ENCODE data around the gene PTPRE.

Gene PTPRE

DNA sequence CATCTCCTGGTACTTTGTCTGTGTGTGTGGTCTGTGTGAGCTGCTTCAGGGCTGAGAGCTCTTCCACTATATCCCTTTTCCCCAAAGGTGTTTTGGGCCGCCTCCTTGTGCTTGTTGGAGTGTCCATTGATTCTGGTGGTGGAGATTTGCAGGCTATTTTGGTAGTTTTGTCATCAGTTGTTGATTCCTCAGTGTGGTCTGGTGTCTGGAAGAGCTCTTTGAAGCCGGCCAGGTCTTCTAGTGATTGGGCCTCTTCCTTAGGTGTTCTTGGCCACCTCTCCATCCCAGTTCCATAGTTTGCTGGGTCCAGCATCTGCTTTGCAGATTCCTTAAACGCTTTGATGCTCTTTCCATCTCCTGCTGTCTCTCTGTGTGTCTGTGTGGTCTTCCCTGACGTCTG, 198.5 kb downstream of the PTPRE start:
- no peak for DNase-seq

DNA sequence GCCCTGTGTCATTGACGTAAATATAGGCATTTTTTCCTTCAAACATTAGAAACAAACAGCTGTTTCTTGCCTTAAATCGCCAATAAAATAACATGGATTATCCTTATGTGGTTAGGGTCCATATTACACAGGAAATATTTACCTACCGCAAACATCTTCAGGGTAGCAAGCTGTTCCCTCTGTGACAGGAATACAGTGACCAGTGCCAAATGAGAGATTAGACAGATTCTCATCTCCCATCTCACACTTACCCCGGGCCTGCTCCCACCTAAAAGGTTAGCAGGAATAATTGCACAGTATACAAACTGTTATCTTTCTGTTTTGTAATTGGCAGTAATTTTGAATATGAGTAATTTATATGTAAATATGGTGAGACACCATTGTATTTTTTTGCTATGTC, 202.8 kb downstream of the PTPRE start:
- no peak for DNase-seq

DNA sequence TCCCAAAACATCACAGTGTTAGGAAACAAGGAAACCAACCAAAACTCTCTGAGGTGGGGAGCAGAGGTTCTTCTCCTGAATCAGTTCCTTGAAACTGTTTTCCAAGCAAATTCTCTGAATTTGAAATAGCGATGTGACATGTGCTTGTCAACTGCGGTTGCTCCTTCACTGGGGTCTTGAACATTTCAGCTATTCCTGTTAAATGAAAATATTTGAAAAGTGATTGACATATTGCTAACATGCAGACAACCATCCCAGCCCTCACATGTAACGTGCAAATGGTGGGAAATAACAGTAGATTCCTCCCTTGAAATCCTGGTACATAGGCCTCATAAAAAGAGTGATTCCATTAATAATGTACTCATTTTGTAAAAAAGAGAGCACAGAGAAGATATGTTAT, 203.4 kb downstream of the PTPRE start:
- no peak for DNase-seq

DNA sequence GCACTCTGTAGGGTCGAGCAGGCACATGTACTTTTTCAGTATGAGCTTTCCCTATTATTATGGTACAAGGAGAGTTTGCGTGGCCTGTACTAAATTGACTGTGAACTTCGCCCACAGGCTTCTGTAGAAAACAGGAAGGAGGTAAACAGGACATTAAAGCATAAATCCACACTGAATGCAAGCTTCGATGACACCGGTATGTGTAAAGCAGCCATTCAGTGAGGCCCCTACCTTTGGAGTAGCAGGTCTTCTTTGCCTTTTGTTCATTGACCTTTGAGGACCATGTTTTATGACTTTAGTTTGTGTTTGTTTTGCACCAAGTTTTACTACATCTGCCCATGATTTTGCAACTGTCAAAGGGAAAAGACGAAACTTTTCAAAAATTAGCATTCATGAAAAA, 204.8 kb downstream of the PTPRE start:
- no peak for DNase-seq

DNA sequence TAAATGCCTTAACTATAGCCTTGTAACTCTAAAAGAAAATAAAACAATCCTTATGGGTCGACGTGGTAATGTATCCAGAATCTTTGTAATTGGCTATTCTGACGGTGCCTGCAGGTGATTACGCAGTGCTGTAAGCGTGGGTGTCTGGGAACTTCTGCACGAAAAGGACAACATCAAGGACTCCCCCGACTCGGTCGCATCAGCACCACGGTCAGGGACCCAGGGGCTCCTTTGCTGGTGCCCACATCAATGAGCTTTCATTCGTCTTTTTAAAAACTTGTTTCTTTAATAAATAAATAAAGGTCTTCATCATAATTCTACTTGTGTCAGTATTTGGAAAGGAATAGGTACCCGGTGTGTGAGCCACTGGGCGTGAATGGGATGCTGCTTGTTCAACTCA, 206.1 kb downstream of the PTPRE start:
- DNase-seq, result no peak

DNA sequence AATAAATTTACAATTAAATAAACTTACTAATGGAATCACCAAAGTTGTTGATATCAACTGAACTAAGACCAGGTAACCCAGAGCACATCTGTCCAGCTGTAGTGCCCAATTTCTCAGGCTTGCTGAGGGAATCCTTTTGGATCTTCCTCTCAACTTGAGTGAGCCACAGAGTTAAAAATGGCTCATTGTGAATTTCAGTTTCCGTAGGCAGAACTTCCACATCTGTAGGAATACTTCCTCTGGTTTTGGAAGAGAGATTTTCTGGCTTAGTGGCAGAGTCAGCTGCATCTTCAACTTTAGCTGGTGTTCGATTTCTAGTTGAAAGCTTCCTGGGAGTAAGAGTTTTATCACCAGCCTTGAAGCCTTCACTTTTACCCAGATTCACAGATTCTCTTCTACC, 208.0 kb downstream of the PTPRE start:
- DNase-seq, result no peak

DNA sequence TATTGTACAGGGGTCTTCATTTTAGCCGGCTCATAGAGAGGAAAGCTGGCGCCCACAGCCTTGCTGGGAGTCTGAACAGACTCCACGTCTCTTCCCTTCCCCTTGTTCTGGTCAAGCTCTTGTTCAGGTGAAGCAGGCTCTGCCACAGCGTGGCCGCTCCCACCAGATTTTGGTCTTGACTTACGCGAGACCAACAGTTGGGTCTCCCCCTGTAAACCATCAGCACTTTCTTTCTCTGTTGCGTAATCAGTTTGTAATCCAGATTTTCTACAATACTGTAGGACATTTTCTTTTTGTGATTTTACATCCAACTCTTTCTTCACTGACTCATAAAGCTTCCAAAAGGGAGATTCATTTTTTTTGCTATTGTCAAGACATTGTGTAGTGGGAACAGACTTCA, 208.5 kb downstream of the PTPRE start:
- no peak for DNase-seq

DNA sequence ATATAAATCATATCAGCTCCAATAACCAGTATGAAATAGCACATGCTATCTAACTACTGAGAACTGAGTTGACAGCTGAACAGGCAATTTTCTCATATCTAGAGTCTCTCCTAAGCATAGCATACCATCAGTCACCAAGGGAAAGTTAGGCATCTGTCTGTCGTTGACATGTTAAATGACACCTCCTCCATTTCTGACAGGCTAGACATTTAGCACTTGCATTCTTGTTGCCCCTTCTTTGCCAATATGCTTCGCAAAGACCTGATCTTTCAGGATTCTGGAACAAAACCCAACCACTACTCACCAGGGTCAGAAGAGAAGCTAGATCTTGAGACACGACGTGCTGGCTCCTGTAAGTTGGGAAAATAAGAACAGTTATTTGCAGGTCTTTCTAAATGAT, 209.3 kb downstream of the PTPRE start:
- no peak for DNase-seq

DNA sequence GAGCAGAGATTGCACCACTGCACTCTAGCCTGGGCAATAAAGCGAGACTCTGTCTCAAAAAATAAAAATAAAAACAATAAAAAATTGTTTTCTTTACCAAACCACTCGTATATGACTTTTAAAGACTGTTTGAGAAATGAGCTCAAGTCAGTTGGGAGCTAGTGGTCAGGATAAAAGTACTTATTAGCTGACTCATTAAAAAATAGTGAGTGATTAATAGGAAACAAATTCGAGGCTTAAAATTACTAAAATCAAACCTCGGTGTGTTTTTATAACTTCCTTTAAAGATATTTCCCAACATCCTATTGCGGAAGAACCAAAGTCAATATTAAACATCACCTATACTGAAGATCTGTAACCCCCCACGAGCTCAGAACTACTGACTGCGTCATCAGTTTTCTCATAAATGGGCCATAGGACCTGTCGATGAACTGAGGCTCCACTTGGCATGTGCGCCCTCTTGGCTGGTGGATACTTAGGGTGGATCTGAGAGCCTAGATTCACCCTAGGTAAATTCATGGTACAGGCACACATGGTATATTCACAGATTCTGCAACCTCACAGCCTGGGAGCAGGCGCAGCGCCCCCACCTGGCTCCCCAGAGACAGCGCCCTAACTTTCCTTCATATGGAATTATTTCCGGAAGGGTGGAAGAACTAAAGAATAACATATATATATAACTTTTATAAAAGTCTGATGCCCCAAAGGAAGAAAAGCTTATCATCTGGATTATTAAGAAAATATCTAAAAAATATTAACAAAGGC, 210.1 kb downstream of the PTPRE start:
- no peak for DNase-seq

DNA sequence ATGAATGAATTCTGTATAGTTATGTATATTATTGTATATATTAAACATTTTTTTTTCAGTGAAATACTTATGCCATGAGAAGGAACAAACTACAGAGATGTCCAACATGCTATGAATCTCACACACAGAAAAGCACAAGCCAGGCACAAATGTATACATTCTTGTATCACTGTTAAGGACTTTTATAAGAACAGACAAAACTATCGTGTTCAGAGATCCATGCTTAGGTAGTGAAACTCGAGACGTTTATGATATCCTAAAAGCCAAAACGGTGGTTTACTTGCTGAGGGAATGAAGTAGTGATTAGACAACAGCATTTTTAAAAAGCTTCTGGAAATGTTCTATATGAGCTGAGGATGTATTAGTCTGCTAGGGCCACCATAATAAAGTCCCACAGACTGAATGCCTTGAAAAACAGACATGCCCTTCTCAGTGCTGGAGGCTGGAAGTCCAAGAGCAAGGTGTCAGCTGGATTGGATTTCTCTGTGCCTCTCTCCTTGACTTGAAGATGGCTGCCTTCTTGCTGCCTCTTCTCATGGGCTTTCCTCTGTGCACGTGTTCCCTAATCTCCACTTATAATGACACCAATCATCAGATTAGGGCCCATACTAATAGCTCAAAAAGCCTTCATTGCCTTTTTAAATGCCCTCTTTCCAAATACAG, 215.0 kb downstream of the PTPRE start:
- no peak for DNase-seq

DNA sequence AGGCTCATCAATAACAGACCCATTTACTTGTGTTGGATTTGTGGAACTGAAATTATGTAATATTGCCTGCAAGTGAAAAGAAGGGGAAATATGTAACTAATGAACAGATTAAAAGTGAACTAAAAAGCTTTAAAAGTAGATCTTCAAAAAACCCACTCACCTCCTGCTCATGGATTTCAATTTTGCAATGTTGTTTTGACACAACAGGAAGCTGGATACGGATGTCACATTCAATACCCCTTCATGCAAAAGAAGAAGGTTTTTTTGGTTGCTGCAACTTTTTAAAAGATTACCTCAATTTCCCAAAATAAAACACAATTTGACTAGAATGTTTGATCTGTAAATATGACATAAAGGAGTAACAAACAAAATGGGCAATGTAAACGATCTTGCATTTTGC, 216.0 kb downstream of the PTPRE start:
- no peak for DNase-seq

DNA sequence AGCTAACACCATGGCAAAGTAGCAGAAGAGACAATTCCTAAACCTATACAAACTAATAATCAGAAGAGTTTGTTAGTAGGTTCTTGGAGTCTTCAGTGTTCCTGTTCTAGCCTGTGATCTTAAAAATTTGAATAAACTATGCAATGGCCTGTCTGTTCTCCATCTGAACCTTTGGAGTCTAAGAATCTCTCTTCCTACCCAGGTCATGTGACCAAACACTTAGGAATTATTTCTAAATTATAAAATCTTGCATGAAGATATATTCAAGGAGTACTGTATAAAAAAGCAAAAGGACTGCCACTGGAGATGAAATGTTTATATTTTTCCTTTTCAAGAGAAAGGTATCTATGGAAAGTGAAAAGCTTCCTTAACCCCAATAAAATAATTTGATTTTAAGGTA, 216.9 kb downstream of the PTPRE start:
- DNase-seq, result no peak

DNA sequence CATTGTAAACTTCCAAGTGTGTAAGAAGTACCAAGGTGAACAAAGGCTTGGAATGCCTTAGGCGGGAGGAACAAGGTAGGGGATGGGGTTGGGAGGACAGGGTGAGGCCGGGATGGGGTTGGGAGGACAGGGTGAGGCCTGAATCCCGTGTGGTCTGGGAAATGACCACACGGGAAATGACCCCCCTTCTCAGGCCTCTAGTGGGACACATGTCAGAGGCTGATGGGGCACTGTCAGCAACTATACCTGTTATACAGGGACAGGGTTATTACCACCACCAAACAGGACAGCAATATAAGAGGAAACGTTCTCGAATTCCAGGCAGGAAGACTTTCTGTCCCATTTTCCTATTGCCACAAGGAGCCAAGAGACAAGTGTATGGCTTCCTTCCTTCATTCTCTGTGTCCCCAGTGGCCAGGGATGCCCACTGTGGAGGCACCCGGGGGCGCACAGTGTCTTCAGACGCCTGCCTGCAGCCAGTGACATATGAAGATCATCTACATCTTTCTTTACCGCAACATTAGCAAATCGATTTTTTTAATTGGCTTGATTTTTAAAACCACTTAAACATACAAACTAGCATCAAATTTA, 218.0 kb downstream of the PTPRE start:
- DNase-seq, result no peak

DNA sequence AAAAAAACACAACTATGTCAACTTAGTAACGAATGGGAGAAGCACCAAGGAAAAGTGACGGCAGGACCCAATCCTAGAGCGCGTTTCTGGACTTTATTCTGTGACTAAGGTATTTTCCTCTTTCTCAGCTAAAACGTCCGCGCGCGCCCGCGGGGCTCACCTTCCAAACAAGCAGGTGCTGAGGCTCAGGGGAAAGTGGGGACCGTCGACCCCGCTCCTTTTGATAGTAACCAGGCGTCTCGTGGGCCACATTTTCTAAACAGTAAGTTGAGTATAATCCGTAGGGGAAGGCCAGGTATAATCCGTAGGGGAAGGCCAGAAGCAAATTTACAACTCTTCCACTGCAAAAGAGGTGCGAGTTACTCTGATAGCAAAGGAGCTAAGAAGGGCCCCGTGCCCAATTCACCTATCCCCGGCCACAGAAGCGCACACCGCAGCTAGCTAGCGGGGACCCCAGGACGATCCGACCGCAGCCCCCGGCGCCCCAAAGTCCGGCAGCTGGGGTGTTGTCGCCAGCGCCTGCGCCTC, 218.6 kb downstream of the PTPRE start:
- DNase-seq, result no peak

DNA sequence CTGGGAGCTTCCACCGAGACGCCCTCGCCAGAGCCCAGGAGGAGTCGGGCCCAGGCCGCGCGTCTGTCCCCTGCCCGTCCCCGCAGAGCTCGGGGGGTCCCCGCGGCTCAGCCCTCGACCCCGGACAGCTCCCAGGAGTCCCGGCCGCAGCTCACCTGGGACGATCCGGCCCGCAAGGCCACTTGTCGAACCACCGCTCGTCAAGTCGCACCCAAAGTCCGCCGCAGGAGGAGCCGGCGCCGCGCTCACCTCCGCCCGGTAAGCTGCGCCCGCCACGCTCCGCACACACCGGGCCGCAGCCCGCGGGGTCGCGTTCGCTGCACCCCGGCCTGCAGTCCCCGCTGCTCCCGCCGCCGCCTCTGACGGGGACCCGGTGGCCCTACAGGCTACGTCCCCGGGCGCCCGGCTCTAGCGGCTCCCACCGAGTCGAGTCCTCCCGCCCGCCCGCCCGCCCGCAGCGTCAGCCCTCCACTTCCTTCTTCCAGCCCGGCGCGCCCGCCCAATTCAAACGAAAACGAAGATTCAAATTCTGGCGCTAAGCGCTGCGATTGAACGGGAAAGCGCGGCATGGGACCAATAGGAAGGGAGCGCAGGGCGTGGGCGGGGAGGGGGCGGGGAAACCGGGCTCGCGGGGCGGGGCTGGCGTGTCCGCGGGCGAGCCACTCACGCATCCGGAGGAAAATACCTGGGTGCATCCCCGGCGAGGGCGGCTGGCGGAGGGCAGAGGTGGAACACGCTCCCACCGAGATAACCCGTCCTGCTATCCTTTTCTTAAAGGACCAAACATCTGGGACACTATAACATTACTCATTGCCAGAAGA, 219.3 kb downstream of the PTPRE start, which contains the start of gene MKI67:
TSS of gene MKI67 (minus strand) at position 480 of the 821 bp plus-strand sequence. CDS start 756 bp downstream, outside the sequence.
- DNase-seq, result peak; percentile 70

DNA sequence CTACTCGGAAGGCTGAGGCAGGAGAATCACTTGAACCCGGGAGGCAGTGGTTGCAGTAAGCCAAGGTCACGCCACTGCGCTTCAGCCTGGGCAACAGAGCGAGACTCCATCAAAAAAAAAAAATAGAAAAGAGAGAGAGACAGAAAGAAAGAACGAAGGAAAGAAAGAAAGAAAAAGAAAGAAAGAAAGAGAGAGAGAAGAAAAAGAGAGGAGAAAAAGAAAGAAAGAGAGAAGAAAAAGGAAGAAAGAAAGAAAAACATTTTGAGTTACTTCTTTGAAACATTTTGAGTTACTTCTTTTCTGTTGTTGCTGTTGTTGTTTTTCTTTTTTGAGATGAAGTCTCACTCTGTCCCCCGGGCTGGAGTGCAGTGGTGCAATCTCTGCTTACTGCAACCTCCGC, 221.7 kb downstream of the PTPRE start:
- DNase-seq, result no peak

DNA sequence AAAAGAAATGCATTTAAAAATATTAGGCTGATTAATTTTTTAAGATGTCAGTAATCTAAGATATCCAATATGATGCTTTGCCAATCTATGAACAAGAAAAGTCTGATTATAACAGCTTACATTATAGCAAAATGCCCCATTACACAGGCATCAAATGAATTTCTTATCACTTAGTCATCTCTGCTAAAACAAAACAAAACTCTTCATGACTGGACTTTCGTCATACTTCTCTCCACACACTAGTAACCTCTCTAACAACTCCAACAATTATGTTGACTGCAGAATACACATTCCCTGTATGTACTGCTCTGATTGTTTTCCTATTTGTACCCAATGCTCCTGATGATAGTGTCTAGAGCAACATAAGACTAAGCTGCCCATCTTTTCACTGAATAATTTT, 223.1 kb downstream of the PTPRE start:
- no peak for DNase-seq

Data from NCI-H526 treated with DMSO at 0.1 percent for 48 hours (cell line).